OCI-LY7 (cell line): Measurements from ENCODE around the gene PRR12. TPM values are rescaled to one million over a fixed set of nuclear protein-coding genes. Genes with fewer than 3 reads are reported as not detected.
A peak's percentile ranks its signal among the peaks of the same experiment; 100 is the strongest.

Experiments
- BruUV-seq: library from RNA; stranded (reverse); fragments of 400-500 nt; replicated peaks from 2 replicates; lab custom pipeline; 2021; lab: Mats Ljungman, UMichigan
- CTCF ChIA-PET: fragments of 300-600 bp; sonication (Branson Sonifier 250); formaldehyde crosslinking; loops from one replicate; lab custom pipeline; 2022; ENCODE audit warnings: antibody characterized with exemption; ENCODE audit not compliant: unreplicated experiment; lab: Charles Lee
- POLR2A ChIA-PET: fragments of 300-600 bp; sonication (Branson Sonifier 250); formaldehyde crosslinking; loops from one replicate; lab custom pipeline; 2022; ENCODE audit warnings: antibody characterized with exemption; lab: Charles Lee
- DNase-seq: peaks from one replicate; pipeline ENCODE4 v3.0.0-alpha.2; 2015; ENCODE audit warnings: low spot score
- H2AFZ ChIP-seq: fragments of 200-600 bp; sonication (generic), shearing (Covaris generic); 2 replicates; pipeline ENCODE4 v1.6.1; 2014; ENCODE audit warnings: mild to moderate bottlenecking, antibody characterized with exemption, low read length, moderate library complexity
- H3K27ac ChIP-seq: fragments of 200-600 bp; sonication (generic); 2 replicates; pipeline ENCODE4 v1.5.1; 2014; ENCODE audit warnings: mixed run types, low read depth, mild to moderate bottlenecking, moderate library complexity, low read length, inconsistent platforms; ENCODE audit not compliant: poor library complexity, severe bottlenecking
- H3K36me3 ChIP-seq: fragments of 200-600 bp; sonication (generic); 2 replicates; pipeline ENCODE4 v1.6.1; 2014; ENCODE audit warnings: mild to moderate bottlenecking, antibody characterized with exemption, low read length, moderate library complexity, mixed read lengths; ENCODE audit not compliant: insufficient read depth
- H3K4me1 ChIP-seq: fragments of 200-600 bp; sonication (generic); 2 replicates; pipeline ENCODE4 v1.5.1; 2014; ENCODE audit warnings: mild to moderate bottlenecking, low read length; ENCODE audit not compliant: insufficient read depth, poor library complexity, severe bottlenecking
- H3K4me2 ChIP-seq: fragments of 200-600 bp; sonication (generic); 2 replicates; pipeline ENCODE4 v1.6.1; 2014; ENCODE audit warnings: mild to moderate bottlenecking, low read length
- H3K4me3 ChIP-seq: fragments of 200-600 bp; sonication (generic); 2 replicates; pipeline ENCODE4 v1.5.1; 2014; ENCODE audit warnings: mild to moderate bottlenecking, low read depth, low read length; ENCODE audit not compliant: poor library complexity, severe bottlenecking
- H3K79me2 ChIP-seq: fragments of 200-600 bp; sonication (generic); 2 replicates; pipeline ENCODE4 v1.6.1; 2016; ENCODE audit warnings: low read depth, mild to moderate bottlenecking, low read length, moderate library complexity, mixed read lengths; ENCODE audit not compliant: insufficient read depth
- H3K9me2 ChIP-seq: fragments of 200-600 bp; sonication (generic); 2 replicates; pipeline ENCODE4 v1.6.1; 2016; ENCODE audit warnings: mild to moderate bottlenecking, low read length, mixed read lengths; ENCODE audit not compliant: insufficient read depth
- H3K9me3 ChIP-seq: fragments of 200-600 bp; sonication (generic); 2 replicates; pipeline ENCODE4 v1.6.1; 2014; ENCODE audit warnings: mild to moderate bottlenecking, mixed run types, low read length, mixed read lengths
- H4K20me1 ChIP-seq: fragments of 200-600 bp; sonication (generic); 2 replicates; pipeline ENCODE4 v1.6.1; 2014; ENCODE audit warnings: mild to moderate bottlenecking, antibody characterized with exemption, low read length, moderate library complexity, mixed read lengths; ENCODE audit not compliant: insufficient read depth
- CTCF ChIP-seq: fragments of 200-600 bp; sonication (generic); conservative IDR thresholded peaks from 2 replicates; pipeline ENCODE4 v1.5.1; 2014; ENCODE audit warnings: mild to moderate bottlenecking, antibody characterized with exemption, low read length, moderate library complexity, mixed read lengths
- EZH2phosphoT487 ChIP-seq: fragments of 200-600 bp; sonication (generic); IDR thresholded peaks from 2 replicates; pipeline ENCODE4 v1.6.1; 2018; ENCODE audit warnings: low read depth, borderline replicate concordance, mild to moderate bottlenecking, mixed run types, antibody characterized with exemption, low read length, moderate library complexity, mixed read lengths
- intact Hi-C: fragments of 100-400 bp; cut with micrococcal nuclease; formaldehyde crosslinking; loops from one replicate; pipeline ENCODE4 v1.10.0; 2022; ENCODE audit not compliant: unreplicated experiment
- total RNA-seq, 2 experiments: library from RNA; depleted of rRNA in 1 of 2; stranded (reverse); fragments of >200 nt in 1 of 2; shearing (Covaris generic) in 1 of 2; gene quantifications; 2 replicates each; pipeline ENCODE4 v1.2.3, GENCODE V29; 2014 to 2022

The PRR12 gene
- total RNA-seq, 2 experiments from 2014 or later = 6.5 to 32.8 TPM

DNA sequence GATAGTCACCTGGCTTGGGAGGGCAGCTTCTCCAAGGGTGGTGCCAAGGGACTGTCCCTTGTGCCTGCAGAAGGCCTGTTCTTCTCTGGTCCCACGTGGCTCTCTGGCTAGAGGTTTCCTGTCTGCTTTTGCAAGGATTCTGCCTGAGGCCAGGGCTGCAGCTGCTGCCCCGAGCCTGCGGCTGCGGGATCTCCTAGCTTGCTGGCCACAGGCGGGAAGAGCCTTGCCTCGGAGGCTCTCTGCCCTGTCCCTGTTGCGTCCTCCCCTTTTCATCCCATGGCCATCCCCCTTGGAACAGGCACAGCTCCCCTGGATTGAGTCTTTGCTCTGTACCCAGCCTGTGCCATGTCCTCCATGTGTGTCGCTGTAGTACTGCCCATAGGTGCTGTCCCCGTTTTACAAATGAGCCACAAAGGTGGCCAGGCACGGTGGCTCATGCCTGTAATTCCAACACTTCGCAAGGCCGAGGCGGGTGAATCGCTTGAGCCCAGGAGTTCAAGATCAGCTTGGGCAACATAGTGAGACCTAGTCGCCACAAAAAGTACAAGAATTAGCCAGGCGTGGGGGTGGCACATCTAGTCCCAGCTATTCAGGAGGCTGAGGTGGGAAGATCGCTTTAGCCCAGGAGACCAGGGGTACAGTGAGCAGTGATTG lies 65.6 kb downstream of the PRR12 start:
- Histone ChIP-seq H3K4me3 (no peak overlapping the region), H2AFZ (no peak overlapping the region), H4K20me1 (no peaks in the 10 kb centered on the region), H3K79me2 (no peaks in the 10 kb centered on the region), H3K9me3 (no peaks in the 10 kb centered on the region), H3K4me2 (no peak overlapping the region), H3K9me2 (no peaks in the 10 kb centered on the region), H3K27ac (no peak overlapping the region), H3K4me1 (no peaks in the 10 kb centered on the region), H3K36me3 (peaks cover 86% of the 10 kb centered on the region)
- no peak for DNase-seq
- no TSS peak for BruUV-seq
- intact Hi-C loops = no loop called here
- no peak for TF ChIP-seq CTCF
- TF ChIP-seq EZH2phosphoT487 = no peak
- ChIA-PET CTCF (no interaction called here), POLR2A (interaction anchor here (0.6 to 1.9 kb wide), 2 partner anchors 15 to 19 kb away, joined by 5 read pairs; partner anchors contain the start of gene SCAF1)

- H3K36me3 ChIP-seq = peaks cover 91% of the 10 kb centered on the region
- ChIA-PET CTCF (no interaction called here), POLR2A (interaction anchor here (0.5 kb wide), 1 partner anchor 9 kb away, joined by 3 read pairs; no protein-coding TSS in a partner anchor)
- H3K79me2 ChIP-seq = no peaks in the 10 kb centered on the region
- H3K9me3 ChIP-seq = no peaks in the 10 kb centered on the region
- H3K4me2 ChIP-seq = no peak overlapping the region
- BruUV-seq = no TSS peak
- H3K4me3 ChIP-seq = no peak overlapping the region
- no peak for TF ChIP-seq EZH2phosphoT487
- no peak for TF ChIP-seq CTCF
- DNase-seq = no peak
- intact Hi-C loops = no loop called here
- no peaks in the 10 kb centered on the region for H3K4me1 ChIP-seq
- no peak overlapping the region for H2AFZ ChIP-seq
- H4K20me1 ChIP-seq = no peaks in the 10 kb centered on the region
- H3K9me2 ChIP-seq = no peaks in the 10 kb centered on the region
- H3K27ac ChIP-seq = no peak overlapping the region
Observed at GRCh38 chr19:49657493-49658138, 66.6 kb downstream of the PRR12 start.

DNA sequence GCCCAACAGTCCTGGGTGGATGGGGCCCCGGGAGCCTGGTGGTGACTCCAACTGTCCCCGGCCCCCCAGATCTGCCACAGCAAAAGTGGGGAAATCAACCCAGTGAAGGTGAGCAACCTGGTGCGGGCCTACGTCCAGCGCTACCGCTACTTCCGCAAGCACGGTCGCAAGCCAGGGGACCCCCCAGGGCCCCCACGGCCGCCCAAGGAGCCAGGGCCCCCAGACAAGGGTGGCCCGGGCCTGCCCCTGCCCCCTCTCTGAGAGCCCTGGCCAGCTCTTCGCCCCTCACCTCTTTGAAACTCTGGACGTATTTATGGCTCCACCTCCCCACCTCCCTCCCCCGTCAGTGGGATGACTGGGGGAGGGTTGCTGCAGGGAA lies 67.1 kb downstream of the PRR12 start:
- Histone ChIP-seq H3K36me3 (peaks cover 91% of the 10 kb centered on the region), H3K27ac (no peak overlapping the region), H3K4me2 (no peak overlapping the region), H3K4me1 (no peaks in the 10 kb centered on the region), H2AFZ (no peak overlapping the region), H3K9me2 (no peaks in the 10 kb centered on the region), H3K9me3 (no peaks in the 10 kb centered on the region), H3K4me3 (no peak overlapping the region), H4K20me1 (no peaks in the 10 kb centered on the region), H3K79me2 (no peaks in the 10 kb centered on the region)
- ChIA-PET POLR2A (interaction anchor here (0.5 kb wide), 1 partner anchor 9 kb away, joined by 3 read pairs; no protein-coding TSS in a partner anchor), CTCF (no interaction called here)
- intact Hi-C loops = no loop called here
- no peak for TF ChIP-seq EZH2phosphoT487
- TF ChIP-seq CTCF = no peak
- TSS peak; percentile 67 for BruUV-seq
- DNase-seq = no peak
